Type B pancreatic cell (in vitro differentiated cells): ENCODE data around the gene RNF157. TPM values are rescaled to one million over a fixed set of nuclear protein-coding genes. Genes with fewer than 3 reads are reported as not detected.
"Not testable (repeated sequence)": the region's sequence is repeated elsewhere in the genome, so short reads cannot be mapped to it uniquely, and the experiment has no call there.

Experiments
- DNase-seq: peaks from one replicate; pipeline ENCODE4 v3.0.0; 2021; ENCODE audit warnings: mixed read lengths; ENCODE audit not compliant: unreplicated experiment; ENCODE audit errors: extremely low spot score
- H3K27ac Mint-ChIP-seq: 2 replicates; pipeline ENCODE4 v1.8.0; 2021; ENCODE audit warnings: mild to moderate bottlenecking, mixed read lengths
- H3K27me3 Mint-ChIP-seq: 2 replicates; pipeline ENCODE4 v1.8.0; 2021; ENCODE audit warnings: mixed read lengths
- H3K36me3 Mint-ChIP-seq: 2 replicates; pipeline ENCODE4 v1.8.0; 2021; ENCODE audit warnings: mixed read lengths
- H3K4me1 Mint-ChIP-seq: one replicate; pipeline ENCODE4 v1.8.0; 2021; ENCODE audit warnings: mixed read lengths; ENCODE audit not compliant: unreplicated experiment
- H3K4me3 Mint-ChIP-seq: 2 replicates; pipeline ENCODE4 v1.8.0; 2021; ENCODE audit warnings: mild to moderate bottlenecking, mixed read lengths
- H3K9me3 Mint-ChIP-seq: 2 replicates; pipeline ENCODE4 v1.8.0; 2021; ENCODE audit warnings: mixed read lengths
- CTCF ChIP-seq: fragments of 200-600 bp; sonication (generic); conservative IDR thresholded peaks from 2 replicates; pipeline ENCODE4 v1.5.0; 2021; ENCODE audit warnings: antibody characterized with exemption, mild to moderate bottlenecking
- total RNA-seq: library from RNA; stranded (reverse); gene quantifications from 2 replicates; pipeline ENCODE4 v1.2.1, GENCODE V29; 2021; ENCODE audit warnings: low replicate concordance

Gene RNF157
- total RNA-seq, 1 donor from 2014 or later: 27.0 TPM

- Mint-ChIP-seq H3K4me1 (peaks cover 18% of the 10 kb centered on the region), H3K27me3 (no peaks in the 10 kb centered on the region), H3K9me3 (no peaks in the 10 kb centered on the region), H3K36me3 (no peaks in the 10 kb centered on the region), H3K27ac (no peak overlapping the region), H3K4me3 (no peak overlapping the region)
- TF ChIP-seq CTCF: no peak
- no peak for DNase-seq
Observed at GRCh38 chr17:76188213-76189016, 51.9 kb downstream of the RNF157 start.

- not testable (repeated sequence) for DNase-seq, H3K36me3 Mint-ChIP-seq, H3K4me3 Mint-ChIP-seq, H3K9me3 Mint-ChIP-seq, H3K27ac Mint-ChIP-seq, H3K27me3 Mint-ChIP-seq
- peaks cover 14% of the 10 kb centered on the region for H3K4me1 Mint-ChIP-seq
Observed at GRCh38 chr17:76186774-76187173, 53.5 kb downstream of the RNF157 start.

- DNase-seq: no peak
- no peak overlapping the region for H3K4me3 Mint-ChIP-seq
- H3K36me3 Mint-ChIP-seq: no peaks in the 10 kb centered on the region
- no peak for TF ChIP-seq CTCF
- H3K27me3 Mint-ChIP-seq: no peaks in the 10 kb centered on the region
- H3K27ac Mint-ChIP-seq: no peak overlapping the region
- peaks cover 18% of the 10 kb centered on the region for H3K4me1 Mint-ChIP-seq
- H3K9me3 Mint-ChIP-seq: no peaks in the 10 kb centered on the region
Observed at GRCh38 chr17:76184290-76184689, 56.0 kb downstream of the RNF157 start.

- peak; percentile 96 for TF ChIP-seq CTCF
- Mint-ChIP-seq H3K4me3 (no peak overlapping the region), H3K27me3 (no peaks in the 10 kb centered on the region), H3K36me3 (no peaks in the 10 kb centered on the region), H3K9me3 (no peaks in the 10 kb centered on the region), H3K4me1 (peaks cover 18% of the 10 kb centered on the region), H3K27ac (peak overlapping the region; percentile 54)
- DNase-seq: peak; percentile 90
Observed at GRCh38 chr17:76182016-76182764, 58.1 kb downstream of the RNF157 start.

GRCh38 chr17:76179496-76180467 lies 60.5 kb downstream of the RNF157 start:
- H3K27ac Mint-ChIP-seq: no peak overlapping the region
- peaks cover 22% of the 10 kb centered on the region for H3K4me1 Mint-ChIP-seq
- no peaks in the 10 kb centered on the region for H3K27me3 Mint-ChIP-seq
- TF ChIP-seq CTCF: no peak
- H3K9me3 Mint-ChIP-seq: no peaks in the 10 kb centered on the region
- H3K4me3 Mint-ChIP-seq: no peak overlapping the region
- H3K36me3 Mint-ChIP-seq: no peaks in the 10 kb centered on the region
- no peak for DNase-seq
